Calu3 (cell line): Measurements from ENCODE around the gene CFD. TPM values are rescaled to one million over a fixed set of nuclear protein-coding genes. Genes with fewer than 3 reads are reported as not detected.
"Not testable (repeated sequence)": the region's sequence is repeated elsewhere in the genome, so short reads cannot be mapped to it uniquely, and the experiment has no call there.

Experiments
- BruUV-seq: library from RNA; stranded (reverse); fragments of 400-500 nt; replicated peaks from 2 replicates; lab custom pipeline; 2021; lab: Mats Ljungman, UMichigan
- CTCF ChIA-PET: fragments of 300-600 bp; sonication (Branson Sonifier 250); formaldehyde crosslinking; loops from one replicate; lab custom pipeline; 2022; ENCODE audit warnings: antibody characterized with exemption; lab: Charles Lee
- DNase-seq: peaks from one replicate; pipeline ENCODE4 v3.0.0; 2022
- H3K27ac Mint-ChIP-seq: one replicate; pipeline ENCODE4 v1.8.0; 2022; ENCODE audit warnings: mixed read lengths; ENCODE audit not compliant: unreplicated experiment
- H3K27me3 Mint-ChIP-seq: one replicate; pipeline ENCODE4 v1.8.0; 2022; ENCODE audit warnings: mixed read lengths; ENCODE audit not compliant: unreplicated experiment
- H3K36me3 Mint-ChIP-seq: one replicate; pipeline ENCODE4 v1.8.0; 2022; ENCODE audit warnings: mild to moderate bottlenecking, moderate library complexity, mixed read lengths; ENCODE audit not compliant: insufficient read depth, unreplicated experiment
- H3K4me1 Mint-ChIP-seq: one replicate; pipeline ENCODE4 v1.8.0; 2022; ENCODE audit warnings: mild to moderate bottlenecking, low read depth, mixed read lengths; ENCODE audit not compliant: unreplicated experiment
- H3K4me3 Mint-ChIP-seq: one replicate; pipeline ENCODE4 v1.8.0; 2022; ENCODE audit warnings: mild to moderate bottlenecking, low read depth, moderate library complexity, mixed read lengths; ENCODE audit not compliant: unreplicated experiment
- H3K9me3 Mint-ChIP-seq: one replicate; pipeline ENCODE4 v1.8.0; 2022; ENCODE audit warnings: low read depth, mixed read lengths; ENCODE audit not compliant: unreplicated experiment
- intact Hi-C: fragments of 100-400 bp; cut with micrococcal nuclease; formaldehyde crosslinking; loops from one replicate; pipeline ENCODE4 v1.10.0; 2022; ENCODE audit not compliant: unreplicated experiment
- total RNA-seq: library from RNA; stranded (reverse); gene quantifications from 2 replicates; pipeline ENCODE4 v1.2.3, GENCODE V29; 2022
- TF ChIP-seq, protein P1 (sequence below): fragments of 200-600 bp; IDR thresholded peaks from one replicate; pipeline ENCODE4 v1.8.0; 2022; ENCODE audit warnings: antibody characterized with exemption; ENCODE audit not compliant: unreplicated experiment

CFD gene
- total RNA-seq, 1 experiment from 2014 or later = 2.3 TPM

DNA sequence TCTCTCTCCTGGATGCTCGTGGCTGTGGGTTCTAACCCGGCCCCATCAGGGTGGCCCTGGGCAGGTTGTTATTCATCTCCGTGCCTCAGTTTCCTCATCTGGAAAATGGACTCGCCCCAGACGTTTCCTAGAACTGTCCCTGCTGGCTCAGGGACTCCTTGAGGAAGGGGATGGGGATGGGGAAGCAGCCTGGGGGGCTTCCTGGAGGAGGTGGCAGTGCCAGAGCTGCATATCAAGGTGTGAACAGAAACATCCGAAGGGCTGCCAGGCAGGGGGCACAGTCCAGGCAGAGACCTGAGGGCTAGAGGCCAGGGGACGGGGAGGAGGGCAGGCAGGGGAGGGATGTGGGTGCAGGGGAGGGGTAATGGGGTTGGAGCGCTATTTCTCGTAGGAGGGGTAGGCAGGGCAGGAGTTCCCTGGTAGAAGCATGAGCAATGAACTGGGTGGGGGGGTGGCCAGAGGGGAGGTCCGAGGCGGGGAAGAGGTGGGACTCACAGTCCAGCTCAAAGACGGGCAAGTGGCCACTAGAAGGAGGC, 11.0 kb upstream of the CFD start:
- Mint-ChIP-seq H3K4me1 (peaks cover 9% of the 10 kb centered on the region), H3K9me3 (no peaks in the 10 kb centered on the region), H3K27me3 (peaks cover 60% of the 10 kb centered on the region), H3K36me3 (no peaks in the 10 kb centered on the region), H3K27ac (no peak overlapping the region), H3K4me3 (no peak overlapping the region)
- DNase-seq = no peak
- TF ChIP-seq, protein P1, sequence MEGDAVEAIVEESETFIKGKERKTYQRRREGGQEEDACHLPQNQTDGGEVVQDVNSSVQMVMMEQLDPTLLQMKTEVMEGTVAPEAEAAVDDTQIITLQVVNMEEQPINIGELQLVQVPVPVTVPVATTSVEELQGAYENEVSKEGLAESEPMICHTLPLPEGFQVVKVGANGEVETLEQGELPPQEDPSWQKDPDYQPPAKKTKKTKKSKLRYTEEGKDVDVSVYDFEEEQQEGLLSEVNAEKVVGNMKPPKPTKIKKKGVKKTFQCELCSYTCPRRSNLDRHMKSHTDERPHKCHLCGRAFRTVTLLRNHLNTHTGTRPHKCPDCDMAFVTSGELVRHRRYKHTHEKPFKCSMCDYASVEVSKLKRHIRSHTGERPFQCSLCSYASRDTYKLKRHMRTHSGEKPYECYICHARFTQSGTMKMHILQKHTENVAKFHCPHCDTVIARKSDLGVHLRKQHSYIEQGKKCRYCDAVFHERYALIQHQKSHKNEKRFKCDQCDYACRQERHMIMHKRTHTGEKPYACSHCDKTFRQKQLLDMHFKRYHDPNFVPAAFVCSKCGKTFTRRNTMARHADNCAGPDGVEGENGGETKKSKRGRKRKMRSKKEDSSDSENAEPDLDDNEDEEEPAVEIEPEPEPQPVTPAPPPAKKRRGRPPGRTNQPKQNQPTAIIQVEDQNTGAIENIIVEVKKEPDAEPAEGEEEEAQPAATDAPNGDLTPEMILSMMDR = no peak
- BruUV-seq = no TSS peak
- intact Hi-C loops = no loop called here
- CTCF ChIA-PET = no interaction called here

DNA sequence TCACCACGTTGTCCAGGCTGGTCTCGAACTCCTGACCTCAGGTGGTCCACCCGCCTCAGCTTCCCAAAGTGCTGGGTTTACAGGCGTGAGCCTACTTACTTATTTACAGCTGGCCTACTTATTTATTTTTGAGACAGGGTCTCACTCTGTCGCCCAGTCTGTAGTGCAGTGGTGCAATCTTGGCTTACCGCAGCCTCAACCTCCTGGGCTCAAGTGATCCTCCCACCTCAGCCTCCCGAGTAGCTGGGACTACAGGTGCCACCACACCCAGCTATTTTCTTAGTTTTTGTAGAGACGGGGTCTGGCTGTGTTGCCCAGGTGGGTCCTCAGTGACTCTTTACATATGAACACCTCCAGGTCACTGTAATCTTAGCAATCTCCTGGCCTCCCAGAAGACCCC, 10.3 kb upstream of the CFD start:
- intact Hi-C loops, DNase-seq, H3K27ac Mint-ChIP-seq, H3K9me3 Mint-ChIP-seq, BruUV-seq, H3K4me3 Mint-ChIP-seq, H3K36me3 Mint-ChIP-seq, H3K4me1 Mint-ChIP-seq: not testable (repeated sequence)
- H3K27me3 Mint-ChIP-seq = peaks cover 56% of the 10 kb centered on the region
- CTCF ChIA-PET = interaction anchor here (1.5 kb wide), 1 partner anchor 10 kb away, joined by 4 read pairs; the partner anchor contains the start of gene CFD

DNA sequence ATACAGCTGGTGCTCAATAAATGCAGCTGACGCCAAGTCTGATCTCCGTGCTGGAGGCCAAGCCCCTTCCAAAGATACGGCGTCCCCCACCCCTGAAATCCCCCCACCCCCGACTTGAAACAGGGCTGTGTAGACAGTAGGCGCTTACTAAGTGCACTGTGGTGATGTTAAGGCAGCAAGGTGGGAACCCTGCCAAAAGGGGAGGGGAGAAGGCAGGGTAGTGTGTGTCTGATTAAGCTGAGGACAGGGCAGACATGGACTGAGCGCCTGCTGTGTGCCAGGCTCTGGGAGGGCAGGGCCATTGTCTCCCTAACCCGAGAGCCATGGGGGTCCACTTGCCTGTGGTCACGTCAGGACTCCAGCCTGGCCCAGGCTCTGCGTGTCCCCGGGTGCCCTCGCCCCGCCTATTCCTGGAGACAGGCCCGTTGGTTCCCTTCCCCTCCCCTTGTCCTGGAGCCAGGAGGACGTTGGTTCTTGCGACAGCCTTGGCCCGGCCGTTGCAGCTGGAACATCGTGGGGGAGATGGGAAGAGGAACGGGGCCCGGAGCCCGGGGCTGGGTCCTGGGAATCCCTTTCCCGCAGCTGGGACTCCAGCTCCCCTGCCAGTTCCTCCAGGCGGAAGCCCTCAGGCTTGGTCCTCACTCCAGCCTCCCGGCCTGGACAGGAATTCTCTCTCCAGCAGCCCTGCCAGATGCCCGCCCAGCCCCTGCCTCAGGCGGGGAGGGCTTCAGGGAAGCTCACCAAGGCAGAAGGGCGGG, 9.1 kb upstream of the CFD start:
- peak; percentile 56 for DNase-seq
- peaks cover 9% of the 10 kb centered on the region for H3K4me1 Mint-ChIP-seq
- BruUV-seq = no TSS peak
- no peak overlapping the region for H3K4me3 Mint-ChIP-seq
- CTCF ChIA-PET = interaction anchor here (0.6 to 1.5 kb wide), 2 partner anchors 9 to 173 kb away, joined by 3 to 4 read pairs; partner anchors contain the start of gene CFD
- H3K27me3 Mint-ChIP-seq = peaks cover 44% of the 10 kb centered on the region
- no peaks in the 10 kb centered on the region for H3K36me3 Mint-ChIP-seq
- H3K27ac Mint-ChIP-seq = no peak overlapping the region
- TF ChIP-seq, protein P1 = no peak
- intact Hi-C loops = no loop called here
- no peaks in the 10 kb centered on the region for H3K9me3 Mint-ChIP-seq

DNA sequence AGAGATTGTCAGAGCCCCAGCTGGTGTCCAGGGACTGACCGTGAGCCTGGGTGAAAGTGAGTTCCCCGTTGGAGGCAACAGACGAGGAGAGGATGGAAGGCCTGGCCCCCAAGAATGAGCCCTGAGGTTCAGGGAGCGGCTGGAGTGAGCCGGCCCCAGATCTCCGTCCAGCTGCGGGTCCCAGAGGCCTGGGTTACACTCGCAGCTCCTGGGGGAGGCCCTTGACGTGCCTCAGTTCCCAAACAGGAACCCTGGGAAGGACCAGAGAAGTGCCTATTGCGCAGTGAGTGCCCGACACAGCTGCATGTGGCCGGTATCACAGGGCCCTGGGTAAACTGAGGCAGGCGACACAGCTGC, 8.5 kb upstream of the CFD start:
- Mint-ChIP-seq H3K4me1 (peaks cover 9% of the 10 kb centered on the region), H3K9me3 (no peaks in the 10 kb centered on the region), H3K27me3 (peaks cover 38% of the 10 kb centered on the region), H3K27ac (no peak overlapping the region), H3K36me3 (no peaks in the 10 kb centered on the region), H3K4me3 (no peak overlapping the region)
- CTCF ChIA-PET = interaction anchor here (1.5 kb wide), 1 partner anchor 8 kb away, joined by 4 read pairs; the partner anchor contains the start of gene CFD
- TF ChIP-seq, protein P1 = no peak
- intact Hi-C loops = no loop called here
- DNase-seq = no peak
- no TSS peak for BruUV-seq
